ENCODE data around the gene MAP1LC3A. TPM values are rescaled to one million over a fixed set of nuclear protein-coding genes. Genes with fewer than 3 reads are reported as not detected.
"Not testable (repeated sequence)": the region's sequence is repeated elsewhere in the genome, so short reads cannot be mapped to it uniquely, and the experiment has no call there.

MAP1LC3A gene
- total RNA-seq, 1 donor from 2014 or later = 71.5 TPM

GRCh38 chr20:34512955-34513419 lies 45.5 kb upstream of the MAP1LC3A start:
- H3K9me3 ChIP-seq = no peaks in the 10 kb centered on the region
- intact Hi-C loops (cut with DNase I) = no loop called here

GRCh38 chr20:34514034-34514433 lies 44.5 kb upstream of the MAP1LC3A start:
- H3K36me3 ChIP-seq; H3K27me3 ChIP-seq; H3K4me3 ChIP-seq; H3K9me3 ChIP-seq; H3K27ac ChIP-seq; intact Hi-C loops (cut with DNase I); DNase-seq (ENCODE audit: extremely low spot score in 2 of 2): not testable (repeated sequence)
- H3K4me1 ChIP-seq = peaks cover 31% of the 10 kb centered on the region

More at GRCh38 chr20:34512955-34513419, 45.5 kb upstream of the MAP1LC3A start:
- Histone ChIP-seq H3K27ac (no peak overlapping the region), H3K36me3 (peaks cover 0 to 9% of the 10 kb centered on the region in 2 donors), H3K4me3 (no peak overlapping the region), H3K4me1 (peaks cover 28% of the 10 kb centered on the region), H3K27me3 (no peaks in the 10 kb centered on the region)
- TF ChIP-seq CTCF (IDR thresholded peaks at IDR 0.05) (no peak), POLR2A (IDR thresholded peaks at IDR 0.05) (no peak)
- DNase-seq (ENCODE audit: extremely low spot score in 2 of 2) = no peak

GRCh38 chr20:34514897-34515483 lies 43.5 kb upstream of the MAP1LC3A start:
- peaks cover 36% of the 10 kb centered on the region for H3K4me1 ChIP-seq
- H3K9me3 ChIP-seq = no peaks in the 10 kb centered on the region
- DNase-seq (ENCODE audit: extremely low spot score in 2 of 2) = no peak
- H3K36me3 ChIP-seq = peaks cover 0 to 14% of the 10 kb centered on the region in 2 donors
- peak overlapping the region; percentile 60 to 78 for H3K4me3 ChIP-seq
- H3K27me3 ChIP-seq = no peaks in the 10 kb centered on the region
- peak overlapping the region; percentile 97 for H3K27ac ChIP-seq
- intact Hi-C loops (cut with DNase I) = no loop called here
- TF ChIP-seq POLR2AphosphoS5 (IDR thresholded peaks at IDR 0.05; ENCODE audit: insufficient read depth in 1 of 2, low read depth in 1 of 2) = no peak
- no peak for TF ChIP-seq CTCF (IDR thresholded peaks at IDR 0.05)
- no peak for TF ChIP-seq POLR2A (IDR thresholded peaks at IDR 0.05)

GRCh38 chr20:34515484-34516246 lies 42.9 kb upstream of the MAP1LC3A start:
- intact Hi-C loops (cut with DNase I) = no loop called here
- Histone ChIP-seq H3K4me3 (peak overlapping the region; percentile 60 to 78), H3K4me1 (peaks cover 43% of the 10 kb centered on the region), H3K36me3 (peaks cover 0 to 14% of the 10 kb centered on the region in 2 donors), H3K27ac (peak overlapping the region; percentile 97), H3K9me3 (no peaks in the 10 kb centered on the region), H3K27me3 (no peaks in the 10 kb centered on the region)
- no peak for TF ChIP-seq CTCF (IDR thresholded peaks at IDR 0.05)
- no peak for TF ChIP-seq POLR2A (IDR thresholded peaks at IDR 0.05)
- TF ChIP-seq POLR2AphosphoS5 (IDR thresholded peaks at IDR 0.05; ENCODE audit: insufficient read depth in 1 of 2, low read depth in 1 of 2) = no peak
- no peak for DNase-seq (ENCODE audit: extremely low spot score in 2 of 2)

- peaks cover 0 to 13% of the 10 kb centered on the region in 2 donors for H3K36me3 ChIP-seq
- peaks cover 51% of the 10 kb centered on the region for H3K4me1 ChIP-seq
- peak within 1 kb of the TSS; percentile 60 to 78 for H3K4me3 ChIP-seq
- intact Hi-C loops (cut with DNase I) = no loop called here
- peak within 1 kb of the TSS; percentile 97 for H3K27ac ChIP-seq
- no peak for TF ChIP-seq CTCF (IDR thresholded peaks at IDR 0.05)
- peak; percentile 97 to 100 for TF ChIP-seq POLR2AphosphoS5 (IDR thresholded peaks at IDR 0.05; ENCODE audit: insufficient read depth in 1 of 2, low read depth in 1 of 2)
- TF ChIP-seq POLR2A (IDR thresholded peaks at IDR 0.05) = peak in 1 of 2 donors; percentile 90
- H3K27me3 ChIP-seq = no peaks in the 10 kb centered on the region
- peak in 1 of 2 donors; percentile 95 for DNase-seq (ENCODE audit: extremely low spot score in 2 of 2)
- H3K9me3 ChIP-seq = no peaks in the 10 kb centered on the region
These were observed 42.0 kb upstream of the MAP1LC3A start, which contains the start of gene DYNLRB1 for GRCh38 chr20:34516247-34517113. DYNLRB1 (plus strand) TSS chr20:34516422; CDS start chr20:34516459, 37 bp downstream.

Data from vagina (tissue), 2 donors.